Mucosa of rectum (tissue), 2 donors: ENCODE data around the gene TNP2.

Experiments used
- H3K27ac ChIP-seq, 2 donors: one replicate each; pipeline ENCODE4 v1.7.0; 2013; ENCODE audit warnings: inconsistent platforms in 2 of 2, low read depth in 2 of 2, low read length in 2 of 2
- H3K27me3 ChIP-seq, 2 donors: one replicate each; pipeline ENCODE4 v1.7.0; 2013; ENCODE audit warnings: low read length in 2 of 2; ENCODE audit not compliant: control insufficient read depth in 2 of 2, insufficient read depth in 2 of 2
- H3K36me3 ChIP-seq, 2 donors: one replicate each; pipeline ENCODE4 v1.7.0; 2013; ENCODE audit warnings: low read length in 2 of 2; ENCODE audit not compliant: control insufficient read depth in 2 of 2, insufficient read depth in 2 of 2
- H3K4me1 ChIP-seq, 2 donors: one replicate each; pipeline ENCODE4 v1.7.0; 2013; ENCODE audit warnings: low read length in 2 of 2, mild to moderate bottlenecking in 1 of 2; ENCODE audit not compliant: control insufficient read depth in 2 of 2, insufficient read depth in 2 of 2
- H3K4me3 ChIP-seq, 2 donors: one replicate each; pipeline ENCODE4 v1.7.0; 2013; ENCODE audit warnings: low read length in 2 of 2
- H3K9ac ChIP-seq, 2 donors: one replicate each; pipeline ENCODE4 v1.7.0; 2013; ENCODE audit warnings: low read length in 2 of 2, low read depth in 1 of 2, mild to moderate bottlenecking in 1 of 2
- H3K9me3 ChIP-seq, 2 donors: one replicate each; pipeline ENCODE4 v1.7.0; 2013; ENCODE audit warnings: low read length in 2 of 2; ENCODE audit not compliant: control insufficient read depth in 2 of 2
- donor health status: healthy.
- donor health status: Normal muscosa, but diverticular disease.

The TNP2 gene

GRCh38 chr16:11276143-11276895 is 7.2 kb upstream of the TNP2 start, which contains the start of gene PRM2:
PRM2 (minus strand) TSS chr16:11276480; CDS start chr16:11276370, 110 bp downstream.
- no peaks in the 10 kb centered on the region for H3K27me3 ChIP-seq
- H3K4me3 ChIP-seq = no peak within 1 kb of the TSS
- H3K36me3 ChIP-seq = no peaks in the 10 kb centered on the region
- peaks cover 0 to 3% of the 10 kb centered on the region in 2 donors for H3K9me3 ChIP-seq
- H3K27ac ChIP-seq = no peak within 1 kb of the TSS
- peaks cover 0 to 3% of the 10 kb centered on the region in 2 donors for H3K4me1 ChIP-seq
- no peak within 1 kb of the TSS for H3K9ac ChIP-seq

- H3K36me3 ChIP-seq = no peaks in the 10 kb centered on the region
- H3K4me1 ChIP-seq = peaks cover 0 to 3% of the 10 kb centered on the region in 2 donors
- no peak overlapping the region for H3K4me3 ChIP-seq
- H3K9me3 ChIP-seq = peaks cover 0 to 3% of the 10 kb centered on the region in 2 donors
- no peak overlapping the region for H3K9ac ChIP-seq
- no peak overlapping the region for H3K27ac ChIP-seq
- no peaks in the 10 kb centered on the region for H3K27me3 ChIP-seq
These were observed 5.8 kb upstream of the TNP2 start for GRCh38 chr16:11274964-11275363.

- H3K36me3 ChIP-seq = no peaks in the 10 kb centered on the region
- H3K4me1 ChIP-seq = no peaks in the 10 kb centered on the region
- H3K9ac ChIP-seq = no peak overlapping the region
- H3K4me3 ChIP-seq = no peak overlapping the region
- no peak overlapping the region for H3K27ac ChIP-seq
- H3K9me3 ChIP-seq = peaks cover 0 to 3% of the 10 kb centered on the region in 2 donors
- no peaks in the 10 kb centered on the region for H3K27me3 ChIP-seq
These were observed 4.7 kb upstream of the TNP2 start for GRCh38 chr16:11273721-11274324.

GRCh38 chr16:11272921-11273720 is 4.0 kb upstream of the TNP2 start, which contains the start of gene PRM3:
PRM3 (minus strand) TSS chr16:11273629; CDS start chr16:11273595, 34 bp downstream.
- Histone ChIP-seq H3K27ac (no peak within 1 kb of the TSS), H3K27me3 (no peaks in the 10 kb centered on the region), H3K9ac (no peak within 1 kb of the TSS), H3K4me3 (no peak within 1 kb of the TSS), H3K9me3 (peaks cover 0 to 3% of the 10 kb centered on the region in 2 donors), H3K4me1 (no peaks in the 10 kb centered on the region), H3K36me3 (no peaks in the 10 kb centered on the region)

GRCh38 chr16:11272484-11272883 is 3.4 kb upstream of the TNP2 start:
- Histone ChIP-seq H3K36me3 (no peaks in the 10 kb centered on the region), H3K27me3 (no peaks in the 10 kb centered on the region)

GRCh38 chr16:11271610-11272009 is 2.5 kb upstream of the TNP2 start:
- Histone ChIP-seq H3K27me3 (no peaks in the 10 kb centered on the region), H3K27ac (no peak overlapping the region)

More at GRCh38 chr16:11272484-11272883, 3.4 kb upstream of the TNP2 start:
- Histone ChIP-seq H3K4me1 (no peaks in the 10 kb centered on the region), H3K9ac (no peak overlapping the region), H3K27ac (no peak overlapping the region), H3K4me3 (no peak overlapping the region), H3K9me3 (peaks cover 0 to under 1% of the 10 kb centered on the region in 2 donors)

GRCh38 chr16:11270602-11271162 is 1.6 kb upstream of the TNP2 start:
- Histone ChIP-seq H3K4me3 (no peak overlapping the region), H3K9me3 (no peaks in the 10 kb centered on the region), H3K27ac (no peak overlapping the region), H3K9ac (no peak overlapping the region), H3K36me3 (no peaks in the 10 kb centered on the region), H3K27me3 (no peaks in the 10 kb centered on the region), H3K4me1 (no peaks in the 10 kb centered on the region)

More at GRCh38 chr16:11271610-11272009, 2.5 kb upstream of the TNP2 start:
- H3K9ac ChIP-seq = no peak overlapping the region
- no peak overlapping the region for H3K4me3 ChIP-seq
- H3K36me3 ChIP-seq = no peaks in the 10 kb centered on the region
- H3K4me1 ChIP-seq = no peaks in the 10 kb centered on the region
- H3K9me3 ChIP-seq = no peaks in the 10 kb centered on the region

DNA sequence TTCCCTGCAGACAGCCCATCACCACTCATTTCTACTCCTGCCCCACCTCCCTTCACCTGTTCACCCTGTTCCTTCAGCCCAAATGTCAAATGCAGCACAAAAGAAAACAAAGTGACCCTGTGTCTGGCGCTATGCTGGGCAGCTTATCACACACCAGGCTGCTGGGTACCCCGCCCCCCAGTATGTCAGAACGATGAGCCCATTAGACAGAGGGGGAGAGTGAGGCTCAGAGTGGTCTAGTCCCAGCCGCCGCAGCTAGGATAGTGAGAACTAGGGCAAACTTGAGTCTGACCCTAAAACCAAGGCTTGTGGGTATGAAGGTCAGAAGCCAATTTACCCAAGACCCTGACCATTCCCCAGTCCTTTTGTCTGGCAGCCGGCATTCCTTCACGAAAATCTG is 4.0 kb downstream of the TNP2 start:
- no peaks in the 10 kb centered on the region for H3K27me3 ChIP-seq
- no peak overlapping the region for H3K9ac ChIP-seq
- no peaks in the 10 kb centered on the region for H3K9me3 ChIP-seq
- no peaks in the 10 kb centered on the region for H3K36me3 ChIP-seq
- H3K4me1 ChIP-seq = peaks cover 21 to 27% of the 10 kb centered on the region in 2 donors
- H3K27ac ChIP-seq = peak overlapping the region in 1 of 2 donors; percentile 28
- no peak overlapping the region for H3K4me3 ChIP-seq

DNA sequence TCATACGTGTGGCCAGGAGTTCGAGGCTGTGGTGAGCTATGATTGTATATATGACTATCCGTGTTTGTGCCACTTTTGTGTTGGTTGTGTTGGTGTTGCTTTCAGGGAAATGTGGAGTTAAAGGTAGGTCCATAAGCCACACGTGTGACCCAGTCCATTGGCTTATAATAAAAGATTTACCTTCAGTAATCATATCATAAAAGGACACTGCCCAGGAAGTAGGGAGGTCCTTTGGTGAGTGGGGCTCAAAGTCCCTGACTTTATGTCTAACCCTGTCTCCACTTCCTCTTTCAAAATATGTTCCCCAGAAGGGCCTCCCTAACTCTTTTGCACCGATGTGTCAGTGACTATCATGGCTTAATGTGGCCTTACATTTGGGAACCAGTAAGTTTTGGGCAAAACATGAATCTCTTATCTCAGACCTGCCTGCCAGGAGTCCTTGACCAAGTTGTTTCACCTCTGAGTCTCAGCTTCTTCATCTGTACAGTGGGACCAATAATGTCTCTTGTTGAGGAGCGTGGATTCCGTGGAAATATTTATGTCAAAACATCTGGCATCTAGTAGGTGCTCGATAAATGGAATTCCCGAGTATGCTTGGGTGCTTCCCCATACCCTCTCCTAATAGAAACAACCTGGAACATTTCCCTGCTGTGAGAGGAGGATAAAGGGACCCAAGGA is 4.8 kb downstream of the TNP2 start:
- Histone ChIP-seq H3K4me3 (peak overlapping the region in 1 of 2 donors; percentile 23), H3K9me3 (no peaks in the 10 kb centered on the region), H3K9ac (no peak overlapping the region), H3K27me3 (no peaks in the 10 kb centered on the region), H3K4me1 (peaks cover 25 to 31% of the 10 kb centered on the region in 2 donors), H3K36me3 (no peaks in the 10 kb centered on the region), H3K27ac (peak overlapping the region; percentile 28 to 56)
